Motor neuron (in vitro differentiated cells): ENCODE measurements around the gene MAST3. TPM values are rescaled to one million over a fixed set of nuclear protein-coding genes. Genes with fewer than 3 reads are reported as not detected.
"Not testable (repeated sequence)": the region's sequence is repeated elsewhere in the genome, so short reads cannot be mapped to it uniquely, and the experiment has no call there.

Source experiments
- ATAC-seq, 8 experiments: fragments of 200-7000 bp; cut with Tn5 transposase; replicated peaks in 6 of 8; 2 replicates each; pipeline ENCODE4 v1.8.0; 2021; ENCODE audit warnings: mild to moderate bottlenecking in 8 of 8, moderate library complexity in 8 of 8
- H3K27ac ChIP-seq, 2 donors: fragments of 250-450 bp; sonication (Bioruptor Pico); 2 replicates each; pipeline ENCODE4 v1.9.0; 2021; ENCODE audit warnings: antibody characterized with exemption in 2 of 2, mild to moderate bottlenecking in 2 of 2, moderate library complexity in 1 of 2
- H3K4me1 ChIP-seq, 2 donors: fragments of 250-450 bp; sonication (Bioruptor Pico); replicated peaks in 1 of 2; 2 replicates each; pipeline ENCODE4 v1.6.1; 2021; ENCODE audit warnings: antibody characterized with exemption in 2 of 2, mild to moderate bottlenecking in 2 of 2, moderate library complexity in 1 of 2
- H3K4me3 ChIP-seq, 5 donors: fragments of 250-450 bp; sonication (Bioruptor Pico); 2 replicates each; pipeline ENCODE4 v1.9.0; 2021; ENCODE audit warnings: antibody characterized with exemption in 5 of 5, mild to moderate bottlenecking in 5 of 5, moderate library complexity in 4 of 5
- WGBS, 10 experiments: fragments of 450-650 bp; shearing (Covaris generic); methylation state at CpG; one replicate each; pipeline ENCODE4 v1.0.0; 2022; 5-methylcytosine and 5-hydroxymethylcytosine counted together
- in situ Hi-C, 9 experiments: fragments of 400-800 bp; cut with MboI; loops; one replicate each; pipeline ENCODE4 v1.15.0; 2021; ENCODE audit warnings: low sequenced_read_pairs in 9 of 9, low pct_unique_long_range_greater_than_20kb in 2 of 9; ENCODE audit not compliant: unreplicated experiment in 9 of 9
- total RNA-seq, 8 experiments: library from RNA; unstranded; fragments of 300-600 nt; gene quantifications; 2 replicates each; pipeline versions ENCODE4 v1.2.3 to v1.2.4, GENCODE V29; 2022

MAST3 gene
- total RNA-seq, 8 experiments from 2014 or later, result 3.3 to 11.7 (median 5.8) TPM

DNA sequence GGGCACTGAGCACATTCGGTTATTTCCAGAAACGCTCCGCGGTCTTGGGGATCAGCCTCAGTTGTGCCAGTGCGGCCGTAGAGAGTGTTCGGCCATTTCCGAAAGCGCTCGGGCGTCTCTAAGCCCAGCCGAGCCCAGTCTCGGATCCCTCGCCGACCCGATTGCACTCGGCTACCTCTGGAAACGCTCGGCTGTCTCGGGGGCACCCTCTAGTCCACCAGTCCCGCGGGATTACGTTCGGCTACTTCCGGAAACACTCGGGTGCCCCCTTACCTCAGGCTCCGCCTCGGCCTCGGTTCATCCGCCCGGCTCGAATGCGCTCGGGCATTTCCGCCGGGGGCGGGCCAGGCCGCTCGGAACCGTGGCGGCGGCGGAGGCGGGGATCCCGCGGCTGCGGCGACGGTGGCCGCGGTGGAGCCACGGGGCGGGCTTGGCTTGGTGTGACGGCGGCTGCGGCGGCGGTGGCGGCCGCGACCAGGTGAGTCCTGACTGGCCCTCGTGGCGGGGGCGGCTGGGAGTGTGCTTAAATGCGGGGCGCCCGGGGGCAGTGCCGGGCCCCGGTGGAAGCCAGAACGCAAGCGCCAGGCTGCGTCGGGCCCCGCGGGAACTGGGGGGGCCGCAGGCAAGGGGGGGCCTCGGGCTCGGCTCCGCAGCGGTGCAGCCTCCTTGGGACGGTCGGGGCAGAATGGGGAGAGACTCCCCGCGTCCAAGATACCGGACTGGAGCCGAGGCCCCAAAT is 55.4 kb downstream of the MAST3 start, which contains the start of gene PIK3R2:
Gene PIK3R2, plus strand, starts transcription at position 347 of the 739 bp plus-strand sequence. CDS start 2,717 bp downstream, outside the sequence.
- peak; percentile 77 to 89 (median 86) for ATAC-seq
- Histone ChIP-seq H3K27ac (peak within 1 kb of the TSS; percentile 91), H3K4me3 (peak within 1 kb of the TSS; percentile 52 to 90 (median 66)), H3K4me1 (peaks cover 8 to 21% of the 10 kb centered on the region in 2 donors)
- 0% methylated on average over 1 to 4 of the region's 86 CpGs; no CpG with 5 or more reads in 8 of the 10 experiments for WGBS, 10 experiments
- in situ Hi-C loops, result no loop called here

DNA sequence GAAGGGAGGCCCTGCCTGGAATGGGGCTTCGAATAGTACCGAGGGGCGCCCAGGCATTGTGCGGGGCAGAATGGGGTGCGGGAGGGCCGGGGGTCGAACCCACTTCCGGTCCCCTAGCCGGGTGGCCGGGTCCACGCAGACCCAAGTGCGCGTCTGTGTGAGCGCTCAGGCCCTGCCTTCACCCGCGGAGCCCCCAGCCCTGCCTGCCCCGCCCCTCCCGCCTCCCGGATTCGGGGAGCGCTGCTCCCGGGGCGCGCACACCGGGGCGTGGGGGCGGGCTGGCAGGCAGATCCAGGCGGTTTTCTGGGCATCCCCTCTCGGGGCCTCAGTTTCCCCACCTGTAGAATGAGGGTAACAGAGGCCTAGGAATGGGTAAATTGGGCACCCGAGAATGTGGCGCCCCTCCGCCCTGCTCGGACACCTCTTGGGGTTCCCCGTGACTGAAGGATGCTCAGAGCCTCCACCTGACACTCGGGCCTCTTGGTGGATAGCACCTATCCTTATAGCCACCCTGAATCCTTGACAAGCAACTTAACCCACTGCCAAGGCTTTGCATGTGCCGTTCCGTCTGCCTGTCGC is 56.1 kb downstream of the MAST3 start:
- peaks cover 13 to 25% of the 10 kb centered on the region in 2 donors for H3K4me1 ChIP-seq
- peak overlapping the region; percentile 52 to 90 (median 66) for H3K4me3 ChIP-seq
- in situ Hi-C loops, result no loop called here
- ATAC-seq, result peak in 1 of 8 experiments; percentile 1
- 0 to 2% (median 0%) methylated on average over 1 to 11 of the region's 38 CpGs; no CpG with 5 or more reads in 6 of the 10 experiments for WGBS, 10 experiments
- H3K27ac ChIP-seq, result peak overlapping the region; percentile 71 to 82

DNA sequence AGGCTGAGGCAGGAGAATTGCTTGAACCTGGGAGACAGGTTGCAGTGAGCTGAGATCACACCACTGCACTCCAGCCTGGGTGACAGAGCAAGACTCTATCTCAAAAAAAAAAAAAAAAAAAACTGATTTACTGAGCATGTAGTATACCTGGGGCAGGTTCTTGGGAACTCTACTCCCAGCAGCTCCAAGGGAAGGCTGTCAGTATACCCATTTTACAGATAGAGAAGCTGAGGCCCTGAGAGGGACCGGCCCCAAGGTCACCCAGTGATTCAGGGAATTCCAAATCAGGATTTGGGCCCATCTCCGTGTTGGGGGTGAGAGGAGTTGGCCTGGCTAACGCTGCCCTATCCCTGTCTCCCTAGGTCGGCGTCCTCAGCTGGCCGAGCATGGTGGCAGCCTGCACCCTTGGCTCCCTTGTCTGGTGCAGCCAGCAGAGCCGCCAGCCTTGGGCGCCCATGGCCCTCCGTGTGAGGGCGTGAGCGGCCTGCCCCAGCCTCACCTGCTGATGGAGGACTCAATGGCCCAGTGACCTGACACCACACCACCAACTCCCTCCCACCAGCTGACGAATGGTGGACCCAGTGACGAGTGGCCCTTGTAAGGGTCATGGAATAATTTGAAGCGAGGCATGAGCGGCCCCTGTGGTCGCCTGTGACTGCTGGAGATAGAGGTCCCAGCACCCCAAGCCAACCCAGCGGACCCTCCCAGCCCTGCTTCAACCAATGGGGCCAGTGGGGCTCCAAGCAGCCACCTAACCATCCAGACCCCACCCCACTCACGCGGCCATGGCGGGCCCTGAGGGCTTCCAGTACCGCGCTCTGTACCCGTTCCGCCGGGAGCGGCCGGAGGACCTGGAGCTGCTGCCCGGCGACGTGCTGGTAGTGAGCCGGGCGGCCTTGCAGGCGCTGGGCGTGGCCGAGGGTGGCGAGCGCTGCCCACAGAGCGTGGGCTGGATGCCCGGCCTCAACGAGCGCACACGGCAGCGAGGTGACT is 57.8 kb downstream of the MAST3 start:
- 86 to 100% (median 100%) methylated on average over 1 to 21 of the region's 43 CpGs; no CpG with 5 or more reads in 5 of the 10 experiments for WGBS, 10 experiments
- Histone ChIP-seq H3K4me3 (no peak overlapping the region), H3K4me1 (peaks cover 13 to 25% of the 10 kb centered on the region in 2 donors), H3K27ac (no peak overlapping the region)
- in situ Hi-C loops, result no loop called here
- ATAC-seq, result no peak

DNA sequence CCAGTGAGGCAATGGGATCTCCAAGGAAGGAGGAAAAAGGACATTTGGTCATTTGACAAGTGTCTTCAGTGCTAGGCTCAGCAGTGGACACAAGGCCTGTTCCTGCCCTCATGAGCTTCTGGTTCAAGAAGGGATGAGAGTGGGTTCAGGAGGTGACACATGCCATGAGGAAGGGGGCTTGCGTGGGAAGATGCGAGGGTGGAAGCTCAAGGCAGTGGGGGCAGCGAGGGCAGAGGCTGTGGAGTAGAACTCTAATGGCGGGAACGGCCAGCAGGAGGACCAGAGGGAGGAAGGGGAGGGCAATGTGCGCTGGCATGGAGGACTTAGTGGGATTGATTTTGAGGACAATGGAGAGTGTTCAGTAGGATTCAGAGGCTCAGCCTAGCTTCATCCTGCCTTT is 58.7 kb downstream of the MAST3 start:
- no peak overlapping the region for H3K27ac ChIP-seq
- 87 to 100% (median 93%) methylated on average over 2 to 4 of the region's 6 CpGs; no CpG with 5 or more reads in 6 of the 10 experiments for WGBS, 10 experiments
- H3K4me1 ChIP-seq, result peaks cover 17 to 30% of the 10 kb centered on the region in 2 donors
- ATAC-seq, result no peak
- no peak overlapping the region for H3K4me3 ChIP-seq
- in situ Hi-C loops, result no loop called here

DNA sequence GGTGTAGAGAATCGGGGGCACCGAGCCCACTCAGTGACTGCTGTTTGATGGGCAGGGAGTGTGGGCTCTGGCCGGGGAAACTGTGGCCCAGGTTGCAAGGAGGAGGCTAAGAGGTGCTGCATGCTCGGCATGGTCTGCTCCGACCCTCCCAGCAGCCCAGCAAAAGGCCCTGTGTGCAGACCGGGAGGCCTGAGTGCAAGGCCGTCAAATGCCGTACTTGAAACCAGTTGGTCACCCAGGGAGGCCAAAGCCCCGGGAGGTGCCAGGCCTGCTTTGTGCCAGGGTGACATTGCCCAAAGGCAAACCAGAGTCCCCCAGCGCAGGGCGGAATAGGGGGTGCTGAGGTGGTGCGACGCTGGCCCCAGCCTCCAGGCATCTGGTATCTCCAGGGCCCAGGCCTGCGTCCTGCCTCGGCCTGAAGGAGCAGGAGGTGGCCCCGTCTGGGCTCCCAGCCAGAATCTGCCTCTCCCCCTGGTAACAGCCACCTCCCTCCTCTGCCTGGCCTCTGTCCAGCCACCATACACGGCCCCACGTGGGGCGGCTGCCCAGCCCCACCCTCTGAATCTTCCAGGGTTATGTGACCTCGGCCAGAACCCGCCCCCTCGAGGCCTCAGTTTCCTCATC is 59.4 kb downstream of the MAST3 start:
- no peak overlapping the region for H3K4me3 ChIP-seq
- 51 to 100% methylated on average over 3 to 7 of the region's 22 CpGs; no CpG with 5 or more reads in 8 of the 10 experiments for WGBS, 10 experiments

DNA sequence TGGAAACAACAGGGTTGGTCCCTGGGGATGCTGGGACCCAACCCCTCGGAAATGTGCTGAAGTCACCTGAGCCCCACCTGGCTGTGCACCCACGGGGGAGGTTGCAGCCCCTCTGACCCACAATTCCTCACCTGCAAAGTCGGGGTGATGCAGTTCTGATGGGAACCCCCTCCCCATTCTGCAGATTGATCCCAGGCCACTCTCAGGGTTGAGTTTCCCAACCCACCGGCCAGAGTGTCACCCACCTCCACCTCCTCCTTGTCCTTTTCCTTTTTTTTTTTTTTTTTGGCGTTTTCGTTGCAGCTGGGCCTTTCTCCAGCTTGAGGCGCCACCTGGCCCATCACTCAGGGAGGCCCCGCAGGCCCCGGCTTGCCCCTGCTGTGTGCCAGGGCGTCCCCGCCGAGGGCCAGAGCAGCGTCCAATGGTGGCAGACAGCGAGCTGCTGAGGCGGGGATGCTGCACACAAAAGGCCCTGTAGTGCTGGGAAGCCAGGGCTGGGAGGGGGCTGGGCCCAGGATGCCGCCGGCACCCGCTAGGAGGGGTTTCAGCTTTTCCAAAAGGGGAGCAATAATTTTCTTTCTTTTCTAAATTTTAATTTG is 60.0 kb downstream of the MAST3 start:
- 0 to 100% (median 20%) methylated on average over 1 to 13 of the region's 18 CpGs; no CpG with 5 or more reads in 3 of the 10 experiments for WGBS, 10 experiments
- in situ Hi-C loops, result no loop called here
- H3K4me3 ChIP-seq, result peak overlapping the region in 2 of 5 donors; percentile 2 to 3
- peaks cover 22 to 29% of the 10 kb centered on the region in 2 donors for H3K4me1 ChIP-seq
- peak in 5 of 8 experiments; percentile 39 to 51 (median 46) for ATAC-seq
- peak overlapping the region; percentile 13 to 54 for H3K27ac ChIP-seq

More for the DNA sequence above, 59.4 kb downstream of the MAST3 start:
- Histone ChIP-seq H3K4me1 (peaks cover 22 to 31% of the 10 kb centered on the region in 2 donors), H3K27ac (peak overlapping the region; percentile 13 to 54)
- in situ Hi-C loops, result no loop called here
- peak in 6 of 8 experiments; percentile 3 to 18 (median 10) for ATAC-seq

DNA sequence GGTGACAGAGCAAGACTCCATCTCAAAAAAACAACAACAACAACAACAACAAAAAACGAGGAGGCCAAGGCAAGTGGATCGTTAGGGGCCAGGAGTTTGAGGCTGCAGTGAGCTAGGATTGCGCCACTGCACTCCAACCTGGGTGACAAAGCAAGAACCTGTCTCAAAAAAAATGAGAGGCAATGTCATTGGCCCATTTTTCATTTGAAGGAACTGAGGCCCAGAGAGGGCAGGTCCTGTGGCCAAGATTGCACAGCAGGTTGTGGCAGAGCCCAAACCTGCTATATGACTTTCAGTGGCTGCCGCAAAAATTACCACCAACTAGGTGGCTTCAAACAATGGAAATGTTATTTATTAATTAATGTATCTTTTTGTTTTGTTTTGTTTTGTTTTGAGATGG is 60.9 kb downstream of the MAST3 start:
- Histone ChIP-seq H3K27ac (peak overlapping the region in 1 of 2 donors; percentile 54), H3K4me3 (no peak overlapping the region), H3K4me1 (peaks cover 22 to 29% of the 10 kb centered on the region in 2 donors)
- WGBS, 10 experiments, result 60 to 100% (median 76%) methylated on average over 1 to 4 of the region's 4 CpGs; no CpG with 5 or more reads in 4 of the 10 experiments
- no peak for ATAC-seq
- in situ Hi-C loops, result no loop called here

DNA sequence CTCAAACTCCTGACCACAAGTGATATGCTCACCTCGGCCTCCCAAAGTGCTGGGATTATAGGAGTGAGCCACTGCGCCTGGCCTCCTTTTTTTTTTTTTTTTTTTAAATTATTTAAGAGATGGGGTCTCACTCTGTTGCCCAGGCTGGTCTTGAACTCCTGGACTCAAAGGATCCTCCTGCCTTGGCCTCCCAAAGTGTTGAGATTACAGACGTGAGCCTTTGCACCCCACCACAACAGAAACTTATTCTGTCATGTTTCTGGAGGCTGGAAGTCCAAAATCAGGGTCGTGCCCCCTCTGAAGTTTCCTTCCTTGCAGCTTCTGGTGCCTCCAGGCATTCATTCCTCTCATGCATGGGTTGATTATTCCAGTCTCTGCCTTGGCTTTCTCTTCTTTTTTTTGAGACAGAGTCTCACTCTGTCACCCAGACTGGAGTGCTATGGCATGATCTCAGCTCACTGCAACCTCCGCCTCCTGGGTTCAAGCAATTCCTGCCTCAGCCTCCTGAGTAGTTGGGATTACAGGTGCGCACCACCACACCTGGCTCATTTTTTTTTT is 61.6 kb downstream of the MAST3 start:
- not testable (repeated sequence) for ATAC-seq

DNA sequence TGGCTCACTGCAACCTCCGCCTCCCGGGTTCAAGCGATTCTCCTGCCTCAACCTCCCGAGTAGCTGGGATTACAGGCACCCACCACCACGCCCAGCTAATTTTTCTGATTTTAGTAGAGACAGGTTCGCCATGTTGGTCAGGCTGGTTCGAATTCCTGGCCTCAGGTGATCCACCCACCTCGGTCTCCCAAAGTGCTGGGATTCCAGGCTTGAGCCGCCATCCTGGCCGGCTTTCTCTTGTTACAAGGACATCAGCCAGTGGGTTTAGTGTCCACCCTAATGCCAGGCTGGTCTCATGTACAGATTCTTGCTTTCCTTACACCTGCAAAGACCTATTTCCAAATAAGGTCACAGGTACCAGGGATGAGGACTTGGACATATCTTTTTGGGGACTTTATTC is 62.2 kb downstream of the MAST3 start:
- no peak overlapping the region for H3K27ac ChIP-seq
- H3K4me3 ChIP-seq, result no peak overlapping the region
- 92 to 100% methylated on average over 3 to 4 of the region's 10 CpGs; no CpG with 5 or more reads in 8 of the 10 experiments for WGBS, 10 experiments
- ATAC-seq, result no peak
- in situ Hi-C loops, result no loop called here
- peaks cover 22 to 27% of the 10 kb centered on the region in 2 donors for H3K4me1 ChIP-seq

More for the DNA sequence above, 61.6 kb downstream of the MAST3 start:
- in situ Hi-C loops, H3K27ac ChIP-seq, H3K4me3 ChIP-seq: not testable (repeated sequence)
- 78 to 100% (median 93%) methylated on average over 1 to 4 of the region's 6 CpGs; no CpG with 5 or more reads in 2 of the 10 experiments for WGBS, 10 experiments
- peaks cover 22 to 29% of the 10 kb centered on the region in 2 donors for H3K4me1 ChIP-seq

DNA sequence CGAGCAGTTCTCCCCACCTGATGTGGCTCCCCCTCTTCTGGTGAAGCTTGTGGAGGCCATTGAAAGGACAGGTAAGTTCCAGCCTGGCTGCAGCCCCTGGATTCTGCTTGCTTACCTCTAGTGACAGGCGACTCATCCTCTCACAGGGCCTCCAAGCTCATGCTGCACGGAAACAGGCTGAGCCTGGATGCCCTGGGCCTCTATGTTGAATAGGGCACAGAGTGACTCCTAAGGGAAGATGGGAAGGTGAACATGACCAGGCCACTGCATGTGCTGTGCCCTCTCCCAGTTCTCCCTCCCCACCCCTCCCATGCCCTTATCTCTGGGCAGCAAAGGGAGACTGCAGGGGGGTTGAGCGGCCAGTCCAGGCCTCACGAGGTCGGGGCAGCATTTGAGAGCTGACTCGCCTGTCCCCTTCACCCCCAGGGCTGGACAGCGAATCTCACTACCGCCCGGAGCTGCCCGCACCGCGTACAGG is 63.0 kb downstream of the MAST3 start:
- Histone ChIP-seq H3K4me1 (peaks cover 22 to 27% of the 10 kb centered on the region in 2 donors), H3K27ac (peak overlapping the region in 1 of 2 donors; percentile 54), H3K4me3 (peak overlapping the region in 1 of 5 donors; percentile 37)
- in situ Hi-C loops, result no loop called here
- WGBS, 10 experiments, result 80% methylated on average over 1 of the region's 13 CpGs; no CpG with 5 or more reads in 9 of the 10 experiments
- no peak for ATAC-seq

DNA sequence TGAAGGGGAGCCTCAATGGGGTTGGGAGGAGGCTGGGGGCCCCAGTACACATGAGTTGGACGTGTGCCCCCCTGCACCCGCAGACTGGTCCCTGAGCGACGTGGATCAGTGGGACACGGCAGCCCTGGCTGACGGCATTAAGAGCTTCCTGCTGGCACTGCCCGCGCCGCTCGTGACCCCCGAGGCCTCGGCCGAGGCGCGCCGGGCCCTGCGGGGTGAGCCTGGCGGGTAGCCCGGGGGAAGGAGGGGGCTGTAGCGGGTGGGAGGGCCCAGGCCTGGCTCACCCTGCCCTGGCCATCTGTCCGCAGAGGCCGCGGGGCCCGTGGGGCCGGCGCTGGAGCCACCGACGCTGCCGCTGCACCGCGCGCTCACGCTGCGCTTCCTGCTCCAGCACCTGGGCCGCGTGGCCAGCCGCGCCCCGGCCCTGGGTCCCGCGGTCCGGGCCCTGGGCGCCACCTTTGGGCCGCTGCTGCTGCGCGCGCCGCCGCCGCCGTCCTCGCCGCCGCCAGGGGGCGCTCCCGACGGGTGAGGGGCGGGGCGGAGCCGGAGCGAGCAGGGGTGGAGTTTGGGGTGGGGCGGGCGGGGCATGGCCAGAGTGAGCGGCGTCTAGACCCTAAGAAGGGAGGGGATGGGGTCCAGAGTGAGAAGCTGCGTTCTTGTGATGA is 63.5 kb downstream of the MAST3 start:
- ATAC-seq, result peak; percentile 48 to 83 (median 75)
- Histone ChIP-seq H3K4me3 (peak overlapping the region in 3 of 5 donors; percentile 21 to 37 (median 21)), H3K4me1 (peaks cover 22 to 27% of the 10 kb centered on the region in 2 donors), H3K27ac (peak overlapping the region; percentile 52 to 54)
- no CpG with 5 or more reads among the region's 66 CpGs for WGBS, 10 experiments
- in situ Hi-C loops, result no loop called here
